HepG2 (cell line): ENCODE data around the gene ADCY1.

Experiments used
- BRCA1 ChIP-seq: sonication (generic); formaldehyde crosslinking; IDR thresholded peaks from 2 replicates; pipeline ENCODE4 v1.4.0; 2020; ENCODE audit warnings: missing genetic modification reagents
- CBX1 ChIP-seq: IDR thresholded peaks from one replicate; pipeline ENCODE4 v1.6.1; 2016; ENCODE audit warnings: antibody characterized with exemption, low read depth
- EP300 ChIP-seq, 3 experiments: sonication (generic) in 1 of 3; formaldehyde crosslinking in 1 of 3; IDR thresholded peaks; 2 replicates each; pipeline versions ENCODE4 v1.5.1 to v1.6.1; 2011 to 2020; ENCODE audit warnings: low read depth in 2 of 3, low read length in 2 of 3, borderline replicate concordance in 1 of 3, improper control_type of control experiment in 1 of 3, mild to moderate bottlenecking in 1 of 3, missing genetic modification reagents in 1 of 3, moderate library complexity in 1 of 3
- HNF4A ChIP-seq: sonication (generic); formaldehyde crosslinking; IDR thresholded peaks from 2 replicates; pipeline ENCODE4 v1.4.0; 2020; ENCODE audit warnings: missing genetic modification reagents
- NFIB ChIP-seq: sonication (generic); formaldehyde crosslinking; IDR thresholded peaks from 2 replicates; pipeline ENCODE4 v1.9.0; 2021; ENCODE audit warnings: missing genetic modification reagents, mild to moderate bottlenecking, borderline replicate concordance
- POLR2A ChIP-seq, 2 experiments: IDR thresholded peaks; 2 replicates each; pipeline ENCODE4 v1.6.1; 2011; ENCODE audit warnings: low read depth in 2 of 2, low read length in 2 of 2, mild to moderate bottlenecking in 1 of 2, moderate library complexity in 1 of 2; ENCODE audit not compliant: insufficient read depth in 1 of 2
- ZNF337 ChIP-seq: sonication (generic); formaldehyde crosslinking; IDR thresholded peaks from 2 replicates; pipeline ENCODE4 v1.5.1; 2020; ENCODE audit warnings: missing genetic modification reagents, low read depth, mild to moderate bottlenecking, borderline replicate concordance
- TF ChIP-seq, protein P1 (sequence below): sonication (generic); formaldehyde crosslinking; IDR thresholded peaks from 2 replicates; pipeline ENCODE4 v1.4.0; 2020; ENCODE audit warnings: mild to moderate bottlenecking, missing genetic modification reagents

- TF ChIP-seq CBX1 (no peak), ZNF337 (no peak), BRCA1 (no peak), HNF4A (CRISPR knock-in tag) (no peak), EP300 (IDR thresholded peaks at IDR 0.05; ENCODE audit: low read depth in 2 of 2, low read length in 2 of 2) (no peak), EP300 (CRISPR knock-in tag; IDR thresholded peaks at IDR 0.05; ENCODE audit: borderline replicate concordance) (no peak), NFIB (CRISPR knock-in tag) (no peak), POLR2A (IDR thresholded peaks at IDR 0.05; ENCODE audit: insufficient read depth in 1 of 2, low read depth in 2 of 2, low read length in 2 of 2) (no peak)
- TF ChIP-seq, protein P1, sequence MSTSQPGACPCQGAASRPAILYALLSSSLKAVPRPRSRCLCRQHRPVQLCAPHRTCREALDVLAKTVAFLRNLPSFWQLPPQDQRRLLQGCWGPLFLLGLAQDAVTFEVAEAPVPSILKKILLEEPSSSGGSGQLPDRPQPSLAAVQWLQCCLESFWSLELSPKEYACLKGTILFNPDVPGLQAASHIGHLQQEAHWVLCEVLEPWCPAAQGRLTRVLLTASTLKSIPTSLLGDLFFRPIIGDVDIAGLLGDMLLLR (CRISPR knock-in tag), result no peak
Measured at GRCh38 chr7:45631569-45631968, 57.4 kb downstream of the ADCY1 start.
